K562 (cell line): ENCODE results near the gene SLC25A42. TPM values are rescaled to one million over a fixed set of nuclear protein-coding genes. Genes with fewer than 3 reads are reported as not detected.

Experiments
- CHD1 ChIP-seq: fragments of 200-600 bp; sonication (generic); IDR thresholded peaks from one replicate; pipeline ENCODE4 v1.6.1; 2012; ENCODE audit warnings: mild to moderate bottlenecking, moderate library complexity, low read length, inconsistent platforms
- EGR1 ChIP-seq: fragments of 450-650 bp; conservative IDR thresholded peaks from 2 replicates; pipeline ENCODE4 v1.6.1; 2017; ENCODE audit warnings: mild to moderate bottlenecking
- ESRRB ChIP-seq: fragments of 250-450 bp; sonication (Bioruptor Pico); IDR thresholded peaks from 2 replicates; pipeline ENCODE4 v1.5.0; 2020; ENCODE audit warnings: mild to moderate bottlenecking, moderate library complexity, borderline replicate concordance
- EWSR1 ChIP-seq: fragments of 450-650 bp; IDR thresholded peaks from 2 replicates; pipeline ENCODE4 v1.6.1; 2018; ENCODE audit warnings: borderline replicate concordance, mild to moderate bottlenecking, low read depth, moderate library complexity; ENCODE audit not compliant: partially characterized antibody
- FOXM1 ChIP-seq, 2 experiments: fragments of 450-650 bp in 1 of 2; sonication (generic) in 1 of 2; formaldehyde crosslinking in 1 of 2; IDR thresholded peaks; 2 replicates each; pipeline versions ENCODE4 v1.6.1 to v1.9.0; 2017 to 2022; ENCODE audit warnings: low read depth in 2 of 2, mild to moderate bottlenecking in 2 of 2, missing genetic modification reagents in 1 of 2, moderate library complexity in 1 of 2
- FOXP1 ChIP-seq: sonication (generic); formaldehyde crosslinking; IDR thresholded peaks from 2 replicates; pipeline ENCODE4 v1.8.0; 2022; ENCODE audit warnings: mild to moderate bottlenecking, missing genetic modification reagents
- LARP7 ChIP-seq: fragments of 450-650 bp; IDR thresholded peaks from 2 replicates; pipeline ENCODE4 v1.6.1; 2016
- PHF20 ChIP-seq: fragments of 450-650 bp; IDR thresholded peaks from 2 replicates; pipeline ENCODE4 v1.6.1; 2018; ENCODE audit not compliant: partially characterized antibody
- RBM14 ChIP-seq: fragments of 200-400 bp; formaldehyde crosslinking; IDR thresholded peaks from 2 replicates; pipeline ENCODE4 v1.6.1; 2018; ENCODE audit warnings: low read depth, mild to moderate bottlenecking, low read length, moderate library complexity, borderline replicate concordance; ENCODE audit not compliant: insufficient read depth
- ZNF3 ChIP-seq: fragments of 250-450 bp; sonication (Bioruptor Pico); IDR thresholded peaks from 2 replicates; pipeline ENCODE4 v1.5.0; 2021; ENCODE audit warnings: mild to moderate bottlenecking, moderate library complexity
- ZNF316 ChIP-seq: fragments of 450-650 bp; IDR thresholded peaks from 2 replicates; pipeline ENCODE4 v1.6.1; 2016
- polyA plus RNA-seq, 8 experiments: library from polyadenylated mRNA; depleted of rRNA in 4 of 8; stranded (reverse) in 5 of 8; unstranded in 3 of 8; fragments of >200 nt; fragmentation: Nextera tagmentation in 2 of 8; fragmentation: Illumina TruSeq in 1 of 8; extraction: Ambion mirVana in 2 of 8; extraction: Trizol in 1 of 8; gene quantifications; 2 replicates each; pipeline versions ENCODE4 v1.2.1 to v1.2.3, GENCODE V29; 2011 to 2014; ENCODE audit warnings: inconsistent platforms in 1 of 8, missing spikeins in 1 of 8
- total RNA-seq, 7 experiments: library from RNA; depleted of rRNA in 6 of 7; stranded (reverse); fragments of >200 nt in 6 of 7; fragmentation: Illumina TruSeq in 2 of 7; extraction: Trizol in 2 of 7; gene quantifications; 2 replicates each; pipeline versions ENCODE4 v1.2.1 to v1.2.3, GENCODE V29; 2011 to 2021; ENCODE audit warnings: low replicate concordance in 1 of 7
- TF ChIP-seq, protein P1 (sequence below): fragments of 450-650 bp; IDR thresholded peaks from 2 replicates; pipeline ENCODE4 v1.6.1; 2016; ENCODE audit warnings: low read depth
- TF ChIP-seq, protein P2 (sequence below): fragments of 250-450 bp; sonication (Bioruptor Pico); IDR thresholded peaks from 2 replicates; pipeline ENCODE4 v1.5.0; 2021; ENCODE audit warnings: mild to moderate bottlenecking, borderline replicate concordance
- TF ChIP-seq, protein P3 (sequence below): fragments of 450-650 bp; IDR thresholded peaks from one replicate; pipeline ENCODE4 v1.6.1; 2018; ENCODE audit warnings: mild to moderate bottlenecking, moderate library complexity; ENCODE audit not compliant: partially characterized antibody

The SLC25A42 gene
- total and polyA plus RNA-seq, 9 of the 15 experiments (the other 6 are each of a cell fraction or from before 2014, with no cell fraction given), result 0.59 to 32.2 (median 14.1) TPM

DNA sequence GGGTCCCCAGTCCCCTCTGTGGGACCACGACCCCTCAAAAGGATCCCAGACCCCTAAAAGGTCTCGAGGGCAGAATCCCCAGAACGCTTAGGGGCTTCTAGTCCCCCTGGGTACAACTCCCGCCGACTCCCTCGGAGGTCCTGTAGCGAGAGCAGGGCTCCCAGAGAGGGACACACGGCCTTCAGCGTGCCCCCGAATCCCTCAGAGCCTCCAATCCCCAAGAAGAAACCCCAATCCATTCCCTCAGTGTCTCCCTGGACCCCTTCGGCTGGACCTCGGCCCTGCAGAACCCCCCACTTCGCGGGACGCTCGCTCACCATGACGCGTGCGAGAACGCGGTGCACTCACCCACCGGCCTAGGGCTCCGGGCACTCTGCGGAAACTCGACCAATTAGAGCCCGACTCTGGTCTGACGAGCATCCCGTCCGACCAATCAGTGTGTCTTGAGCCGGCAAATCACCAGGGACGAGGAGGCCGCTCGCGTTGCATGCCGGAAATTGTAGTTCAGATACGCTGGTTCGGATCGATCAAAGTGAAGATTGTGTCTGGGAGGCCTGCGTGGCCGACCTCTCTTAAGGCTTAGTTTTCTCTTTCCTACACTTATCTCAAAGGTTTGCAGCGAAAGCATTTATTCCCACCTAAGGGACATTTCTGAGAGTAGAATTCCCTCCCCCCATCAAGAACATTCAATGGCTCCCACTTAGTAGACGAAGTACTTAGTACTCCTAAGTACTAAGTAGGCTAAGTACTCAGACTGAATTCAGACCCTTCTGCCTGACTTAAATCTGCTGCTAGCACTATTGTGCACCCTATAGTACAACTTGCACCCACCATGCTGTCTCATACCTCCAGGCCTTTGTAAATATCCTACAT, 74.6 kb downstream of the SLC25A42 start, which contains the start of gene TMEM161A (continued):
- TF ChIP-seq, protein P1, sequence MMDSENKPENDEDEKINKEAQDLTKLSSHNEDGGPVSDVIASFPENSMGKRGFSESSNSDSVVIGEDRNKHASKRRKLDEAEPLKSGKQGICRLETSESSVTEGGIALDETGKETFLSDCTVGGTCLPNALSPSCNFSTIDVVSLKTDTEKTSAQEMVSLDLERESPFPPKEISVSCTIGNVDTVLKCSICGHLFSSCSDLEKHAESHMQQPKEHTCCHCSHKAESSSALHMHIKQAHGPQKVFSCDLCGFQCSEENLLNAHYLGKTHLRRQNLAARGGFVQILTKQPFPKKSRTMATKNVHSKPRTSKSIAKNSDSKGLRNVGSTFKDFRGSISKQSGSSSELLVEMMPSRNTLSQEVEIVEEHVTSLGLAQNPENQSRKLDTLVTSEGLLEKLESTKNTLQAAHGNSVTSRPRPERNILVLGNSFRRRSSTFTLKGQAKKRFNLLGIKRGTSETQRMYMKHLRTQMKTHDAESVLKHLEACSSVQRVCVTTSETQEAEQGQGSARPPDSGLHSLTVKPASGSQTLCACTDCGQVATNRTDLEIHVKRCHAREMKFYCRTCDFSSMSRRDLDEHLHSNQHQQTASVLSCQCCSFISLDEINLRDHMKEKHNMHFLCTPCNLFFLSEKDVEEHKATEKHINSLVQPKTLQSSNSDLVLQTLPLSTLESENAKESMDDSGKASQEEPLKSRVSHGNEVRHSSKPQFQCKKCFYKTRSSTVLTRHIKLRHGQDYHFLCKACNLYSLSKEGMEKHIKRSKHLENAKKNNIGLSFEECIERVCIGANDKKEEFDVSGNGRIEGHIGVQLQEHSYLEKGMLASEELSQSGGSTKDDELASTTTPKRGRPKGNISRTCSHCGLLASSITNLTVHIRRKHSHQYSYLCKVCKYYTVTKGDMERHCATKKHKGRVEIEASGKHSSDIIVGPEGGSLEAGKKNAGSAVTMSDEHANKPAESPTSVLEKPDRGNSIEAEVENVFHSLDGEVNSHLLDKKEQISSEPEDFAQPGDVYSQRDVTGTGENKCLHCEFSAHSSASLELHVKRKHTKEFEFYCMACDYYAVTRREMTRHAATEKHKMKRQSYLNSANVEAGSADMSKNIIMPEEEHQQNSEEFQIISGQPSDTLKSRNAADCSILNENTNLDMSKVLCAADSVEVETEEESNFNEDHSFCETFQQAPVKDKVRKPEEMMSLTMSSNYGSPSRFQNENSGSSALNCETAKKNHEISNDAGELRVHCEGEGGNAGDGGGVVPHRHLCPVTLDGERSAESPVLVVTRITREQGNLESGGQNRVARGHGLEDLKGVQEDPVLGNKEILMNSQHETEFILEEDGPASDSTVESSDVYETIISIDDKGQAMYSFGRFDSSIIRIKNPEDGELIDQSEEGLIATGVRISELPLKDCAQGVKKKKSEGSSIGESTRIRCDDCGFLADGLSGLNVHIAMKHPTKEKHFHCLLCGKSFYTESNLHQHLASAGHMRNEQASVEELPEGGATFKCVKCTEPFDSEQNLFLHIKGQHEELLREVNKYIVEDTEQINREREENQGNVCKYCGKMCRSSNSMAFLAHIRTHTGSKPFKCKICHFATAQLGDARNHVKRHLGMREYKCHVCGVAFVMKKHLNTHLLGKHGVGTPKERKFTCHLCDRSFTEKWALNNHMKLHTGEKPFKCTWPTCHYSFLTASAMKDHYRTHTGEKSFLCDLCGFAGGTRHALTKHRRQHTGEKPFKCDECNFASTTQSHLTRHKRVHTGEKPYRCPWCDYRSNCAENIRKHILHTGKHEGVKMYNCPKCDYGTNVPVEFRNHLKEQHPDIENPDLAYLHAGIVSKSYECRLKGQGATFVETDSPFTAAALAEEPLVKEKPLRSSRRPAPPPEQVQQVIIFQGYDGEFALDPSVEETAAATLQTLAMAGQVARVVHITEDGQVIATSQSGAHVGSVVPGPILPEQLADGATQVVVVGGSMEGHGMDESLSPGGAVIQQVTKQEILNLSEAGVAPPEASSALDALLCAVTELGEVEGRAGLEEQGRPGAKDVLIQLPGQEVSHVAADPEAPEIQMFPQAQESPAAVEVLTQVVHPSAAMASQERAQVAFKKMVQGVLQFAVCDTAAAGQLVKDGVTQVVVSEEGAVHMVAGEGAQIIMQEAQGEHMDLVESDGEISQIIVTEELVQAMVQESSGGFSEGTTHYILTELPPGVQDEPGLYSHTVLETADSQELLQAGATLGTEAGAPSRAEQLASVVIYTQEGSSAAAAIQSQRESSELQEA, result no peak
- TF ChIP-seq ZNF3 (no peak), ESRRB (CRISPR knock-in tag) (no peak), ZNF316 (no peak), PHF20 (peak; percentile 53), EWSR1 (no peak), RBM14 (no peak), FOXP1 (CRISPR knock-in tag) (peak; percentile 81; the same call in 1 of the 2 replicates), FOXM1 (IDR thresholded peaks at IDR 0.05; ENCODE audit: low read depth) (no peak), FOXM1 (CRISPR knock-in tag; IDR thresholded peaks at IDR 0.05; ENCODE audit: low read depth) (no peak), CHD1 (peak; percentile 10), LARP7 (no peak), EGR1 (0 out of 2 replicates have a peak, but pooled peaks have one; percentile 5)
- TF ChIP-seq, protein P2, sequence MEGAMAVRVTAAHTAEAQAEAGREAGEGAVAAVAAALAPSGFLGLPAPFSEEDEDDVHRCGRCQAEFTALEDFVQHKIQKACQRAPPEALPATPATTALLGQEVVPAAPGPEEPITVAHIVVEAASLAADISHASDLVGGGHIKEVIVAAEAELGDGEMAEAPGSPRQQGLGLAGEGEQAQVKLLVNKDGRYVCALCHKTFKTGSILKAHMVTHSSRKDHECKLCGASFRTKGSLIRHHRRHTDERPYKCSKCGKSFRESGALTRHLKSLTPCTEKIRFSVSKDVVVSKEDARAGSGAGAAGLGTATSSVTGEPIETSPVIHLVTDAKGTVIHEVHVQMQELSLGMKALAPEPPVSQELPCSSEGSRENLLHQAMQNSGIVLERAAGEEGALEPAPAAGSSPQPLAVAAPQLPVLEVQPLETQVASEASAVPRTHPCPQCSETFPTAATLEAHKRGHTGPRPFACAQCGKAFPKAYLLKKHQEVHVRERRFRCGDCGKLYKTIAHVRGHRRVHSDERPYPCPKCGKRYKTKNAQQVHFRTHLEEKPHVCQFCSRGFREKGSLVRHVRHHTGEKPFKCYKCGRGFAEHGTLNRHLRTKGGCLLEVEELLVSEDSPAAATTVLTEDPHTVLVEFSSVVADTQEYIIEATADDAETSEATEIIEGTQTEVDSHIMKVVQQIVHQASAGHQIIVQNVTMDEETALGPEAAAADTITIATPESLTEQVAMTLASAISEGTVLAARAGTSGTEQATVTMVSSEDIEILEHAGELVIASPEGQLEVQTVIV, result no peak
- TF ChIP-seq, protein P3, sequence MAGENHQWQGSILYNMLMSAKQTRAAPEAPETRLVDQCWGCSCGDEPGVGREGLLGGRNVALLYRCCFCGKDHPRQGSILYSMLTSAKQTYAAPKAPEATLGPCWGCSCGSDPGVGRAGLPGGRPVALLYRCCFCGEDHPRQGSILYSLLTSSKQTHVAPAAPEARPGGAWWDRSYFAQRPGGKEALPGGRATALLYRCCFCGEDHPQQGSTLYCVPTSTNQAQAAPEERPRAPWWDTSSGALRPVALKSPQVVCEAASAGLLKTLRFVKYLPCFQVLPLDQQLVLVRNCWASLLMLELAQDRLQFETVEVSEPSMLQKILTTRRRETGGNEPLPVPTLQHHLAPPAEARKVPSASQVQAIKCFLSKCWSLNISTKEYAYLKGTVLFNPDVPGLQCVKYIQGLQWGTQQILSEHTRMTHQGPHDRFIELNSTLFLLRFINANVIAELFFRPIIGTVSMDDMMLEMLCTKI, result no peak
